ENCODE results near the gene EFTUD2. TPM values are rescaled to one million over a fixed set of nuclear protein-coding genes. Genes with fewer than 3 reads are reported as not detected.

EFTUD2 gene
- total RNA-seq, 1 donor from 2014 or later, result 98.4 TPM

DNA sequence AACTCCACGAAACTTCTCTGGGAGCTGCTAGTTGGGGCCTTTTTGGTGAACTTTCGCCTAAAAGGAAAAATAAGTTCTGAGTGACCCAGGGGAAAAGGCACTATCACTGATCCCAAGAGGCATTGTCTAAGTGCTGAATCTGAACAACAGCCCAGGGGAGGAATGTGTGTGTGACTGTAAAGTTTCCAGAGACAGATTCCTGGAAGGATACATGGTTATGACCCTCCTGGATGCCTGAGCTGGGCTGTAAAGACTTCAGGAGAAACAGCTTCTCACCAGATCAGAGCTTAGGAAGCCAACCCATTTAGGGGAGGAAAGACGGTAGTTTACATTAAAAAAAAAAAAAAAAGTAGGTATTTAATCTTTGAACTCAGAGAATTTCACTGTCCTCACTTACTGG, 31.4 kb downstream of the EFTUD2 start:
- peaks cover 7% of the 10 kb centered on the region for H3K36me3 ChIP-seq (ENCODE audit: control insufficient read depth, insufficient read depth, low read length)
- H3K4me3 ChIP-seq (ENCODE audit: low read depth, low read length), result no peak overlapping the region
- H3K27me3 ChIP-seq (ENCODE audit: control insufficient read depth, insufficient read depth, low read length), result no peaks in the 10 kb centered on the region
- TF ChIP-seq, protein P1, sequence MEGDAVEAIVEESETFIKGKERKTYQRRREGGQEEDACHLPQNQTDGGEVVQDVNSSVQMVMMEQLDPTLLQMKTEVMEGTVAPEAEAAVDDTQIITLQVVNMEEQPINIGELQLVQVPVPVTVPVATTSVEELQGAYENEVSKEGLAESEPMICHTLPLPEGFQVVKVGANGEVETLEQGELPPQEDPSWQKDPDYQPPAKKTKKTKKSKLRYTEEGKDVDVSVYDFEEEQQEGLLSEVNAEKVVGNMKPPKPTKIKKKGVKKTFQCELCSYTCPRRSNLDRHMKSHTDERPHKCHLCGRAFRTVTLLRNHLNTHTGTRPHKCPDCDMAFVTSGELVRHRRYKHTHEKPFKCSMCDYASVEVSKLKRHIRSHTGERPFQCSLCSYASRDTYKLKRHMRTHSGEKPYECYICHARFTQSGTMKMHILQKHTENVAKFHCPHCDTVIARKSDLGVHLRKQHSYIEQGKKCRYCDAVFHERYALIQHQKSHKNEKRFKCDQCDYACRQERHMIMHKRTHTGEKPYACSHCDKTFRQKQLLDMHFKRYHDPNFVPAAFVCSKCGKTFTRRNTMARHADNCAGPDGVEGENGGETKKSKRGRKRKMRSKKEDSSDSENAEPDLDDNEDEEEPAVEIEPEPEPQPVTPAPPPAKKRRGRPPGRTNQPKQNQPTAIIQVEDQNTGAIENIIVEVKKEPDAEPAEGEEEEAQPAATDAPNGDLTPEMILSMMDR (IDR thresholded peaks at IDR 0.05; ENCODE audit: insufficient read depth, low read length, poor library complexity, severe bottlenecking), result no peak
- DNase-seq (ENCODE audit: low read depth), result no peak

DNA sequence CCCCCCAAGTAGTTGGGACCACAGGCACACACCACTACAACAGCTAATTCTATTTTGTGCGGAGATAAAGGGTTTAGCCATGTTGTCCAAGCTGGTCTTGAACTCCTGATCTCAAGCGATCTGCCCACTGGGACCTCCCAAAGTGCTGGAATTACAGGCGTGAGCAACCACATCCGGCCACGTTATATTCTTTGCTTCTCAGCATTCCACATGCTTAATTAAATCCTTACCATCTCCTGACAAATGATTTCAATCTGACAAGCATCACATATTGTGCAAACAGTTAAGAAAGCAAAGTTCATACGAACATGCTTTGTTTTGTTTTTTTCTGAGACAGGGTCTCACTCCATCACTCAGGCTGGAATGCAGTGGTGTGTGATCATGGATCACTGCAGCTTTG, 33.3 kb downstream of the EFTUD2 start:
- Histone ChIP-seq H3K36me3 (ENCODE audit: control insufficient read depth, insufficient read depth, low read length) (peaks cover 5% of the 10 kb centered on the region), H3K4me3 (ENCODE audit: low read depth, low read length) (no peak overlapping the region), H3K27me3 (ENCODE audit: control insufficient read depth, insufficient read depth, low read length) (no peaks in the 10 kb centered on the region)
- DNase-seq (ENCODE audit: low read depth), result no peak
- TF ChIP-seq, protein P1 (IDR thresholded peaks at IDR 0.05; ENCODE audit: insufficient read depth, low read length, poor library complexity, severe bottlenecking), result no peak

DNA sequence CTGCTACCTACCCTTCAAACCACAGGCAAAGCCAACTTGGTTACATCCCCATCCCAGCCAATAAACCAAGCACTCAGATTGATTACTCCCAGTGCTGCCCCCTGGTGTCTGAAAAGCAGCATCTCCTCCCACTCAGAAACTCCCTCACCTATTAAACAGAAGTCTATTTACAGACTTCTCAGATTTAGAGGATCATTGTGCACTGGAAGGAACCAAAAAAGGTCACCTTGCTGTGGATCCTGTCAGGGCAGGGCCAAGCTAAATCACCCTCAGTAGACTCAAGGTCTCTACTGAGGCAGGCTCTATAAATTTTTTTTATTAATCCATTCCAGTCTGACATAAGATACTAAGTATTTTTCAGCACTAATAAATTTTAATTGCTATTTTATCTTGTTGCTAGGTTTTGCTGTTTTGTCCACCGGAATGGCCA, 34.0 kb downstream of the EFTUD2 start:
- Histone ChIP-seq H3K27me3 (ENCODE audit: control insufficient read depth, insufficient read depth, low read length) (no peaks in the 10 kb centered on the region), H3K36me3 (ENCODE audit: control insufficient read depth, insufficient read depth, low read length) (peaks cover 5% of the 10 kb centered on the region), H3K4me3 (ENCODE audit: low read depth, low read length) (no peak overlapping the region)
- TF ChIP-seq, protein P1 (IDR thresholded peaks at IDR 0.05; ENCODE audit: insufficient read depth, low read length, poor library complexity, severe bottlenecking), result peak; percentile 72
- peak; percentile 23 for DNase-seq (ENCODE audit: low read depth)

DNA sequence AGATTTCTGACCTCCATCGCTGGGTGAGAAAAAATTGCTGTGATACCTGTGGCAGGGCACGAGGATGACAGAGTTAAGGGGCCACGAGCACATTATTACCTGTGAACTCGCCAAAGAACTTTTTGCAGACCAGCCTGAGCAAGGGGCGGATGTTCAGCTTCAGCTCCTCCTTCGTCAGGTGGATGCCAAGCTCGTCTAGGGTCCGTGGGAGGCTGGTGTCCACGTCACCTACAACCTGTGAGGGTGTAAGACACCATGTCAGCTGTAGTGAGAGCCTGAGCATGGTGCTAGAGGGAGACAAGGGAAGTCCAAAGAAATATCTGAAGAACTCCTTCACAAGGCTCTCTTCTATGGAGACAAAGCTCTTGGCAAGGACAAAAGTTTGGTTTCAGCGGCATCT, 34.4 kb downstream of the EFTUD2 start:
- peaks cover 7% of the 10 kb centered on the region for H3K36me3 ChIP-seq (ENCODE audit: control insufficient read depth, insufficient read depth, low read length)
- no peaks in the 10 kb centered on the region for H3K27me3 ChIP-seq (ENCODE audit: control insufficient read depth, insufficient read depth, low read length)
- no peak for DNase-seq (ENCODE audit: low read depth)
- TF ChIP-seq, protein P1 (IDR thresholded peaks at IDR 0.05; ENCODE audit: insufficient read depth, low read length, poor library complexity, severe bottlenecking), result no peak
- H3K4me3 ChIP-seq (ENCODE audit: low read depth, low read length), result no peak overlapping the region

DNA sequence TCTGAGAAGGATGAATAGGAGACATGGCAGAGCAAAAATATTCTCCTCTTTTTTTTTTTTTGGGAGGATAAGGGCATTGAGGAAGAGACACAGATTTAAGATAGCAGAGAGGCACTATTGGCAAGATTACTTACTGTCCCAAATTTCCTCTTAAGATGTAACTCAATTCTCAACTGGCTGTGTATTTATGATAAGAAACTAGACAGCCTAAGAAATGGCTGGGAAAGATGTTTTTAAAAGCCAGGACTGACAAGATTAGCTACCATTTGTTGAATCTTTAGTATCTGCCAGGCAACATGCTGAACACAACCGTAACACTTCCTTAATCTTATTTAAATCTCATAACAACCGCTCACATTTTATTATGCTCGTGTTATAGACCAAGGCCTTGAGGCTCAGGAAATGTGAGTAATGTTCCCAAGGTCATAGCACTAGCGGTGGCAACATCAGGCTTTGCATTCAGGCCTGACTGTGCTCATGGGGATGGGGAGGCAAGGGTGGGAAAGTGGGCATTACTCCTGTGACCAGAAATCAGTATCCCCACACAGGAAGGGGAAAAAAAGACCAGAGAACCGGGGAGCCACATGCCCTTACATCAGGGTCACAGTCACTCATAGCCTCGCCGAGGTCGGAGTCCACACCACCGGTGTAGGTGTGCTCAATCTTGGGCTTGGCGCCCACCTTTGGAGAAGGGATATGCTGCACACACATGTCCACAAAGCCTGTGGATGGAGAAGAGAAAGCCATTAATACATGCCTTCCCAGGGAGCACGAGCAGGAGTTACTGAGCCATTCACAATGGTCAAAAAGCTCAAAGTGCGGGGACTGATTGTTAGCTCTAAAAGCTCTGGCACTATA, 36.0 kb downstream of the EFTUD2 start:
- no peaks in the 10 kb centered on the region for H3K27me3 ChIP-seq (ENCODE audit: control insufficient read depth, insufficient read depth, low read length)
- no peak for DNase-seq (ENCODE audit: low read depth)
- H3K4me3 ChIP-seq (ENCODE audit: low read depth, low read length), result no peak overlapping the region
- peaks cover 7% of the 10 kb centered on the region for H3K36me3 ChIP-seq (ENCODE audit: control insufficient read depth, insufficient read depth, low read length)
- TF ChIP-seq, protein P1 (IDR thresholded peaks at IDR 0.05; ENCODE audit: insufficient read depth, low read length, poor library complexity, severe bottlenecking), result no peak

All from kidney epithelial cell (primary cell).